Stimulated activated memory B cell treated with anti-CD40 and anti-IgM and Interleukin-4, amounts not matched to agents 10 μg/mL and 1 μg/mL and 100 μg/mL, for 72 hours (primary cell): ENCODE results near the gene C14orf93.
A peak's percentile ranks its signal among the peaks of the same experiment; 100 is the strongest.
"Not testable (repeated sequence)": the region's sequence is repeated elsewhere in the genome, so short reads cannot be mapped to it uniquely, and the experiment has no call there.

Experiments
- ATAC-seq: fragments of 150-1000 bp; cut with Tn5 transposase; 2 replicates; pipeline ENCODE4 v1.10.0; 2021
- H3K27ac Mint-ChIP-seq: one replicate; pipeline ENCODE4 v1.8.0; 2022; ENCODE audit warnings: mild to moderate bottlenecking, mixed read lengths
- H3K27me3 Mint-ChIP-seq: one replicate; pipeline ENCODE4 v1.8.0; 2022; ENCODE audit warnings: mixed read lengths
- H3K36me3 Mint-ChIP-seq: one replicate; pipeline ENCODE4 v1.8.0; 2022; ENCODE audit warnings: mixed read lengths
- H3K4me1 Mint-ChIP-seq: one replicate; pipeline ENCODE4 v1.8.0; 2022; ENCODE audit warnings: mixed read lengths
- H3K4me3 Mint-ChIP-seq: one replicate; pipeline ENCODE4 v1.8.0; 2022; ENCODE audit warnings: mild to moderate bottlenecking, moderate library complexity, mixed read lengths
- H3K9me3 Mint-ChIP-seq: one replicate; pipeline ENCODE4 v1.8.0; 2022; ENCODE audit warnings: mixed read lengths

C14orf93 gene

DNA sequence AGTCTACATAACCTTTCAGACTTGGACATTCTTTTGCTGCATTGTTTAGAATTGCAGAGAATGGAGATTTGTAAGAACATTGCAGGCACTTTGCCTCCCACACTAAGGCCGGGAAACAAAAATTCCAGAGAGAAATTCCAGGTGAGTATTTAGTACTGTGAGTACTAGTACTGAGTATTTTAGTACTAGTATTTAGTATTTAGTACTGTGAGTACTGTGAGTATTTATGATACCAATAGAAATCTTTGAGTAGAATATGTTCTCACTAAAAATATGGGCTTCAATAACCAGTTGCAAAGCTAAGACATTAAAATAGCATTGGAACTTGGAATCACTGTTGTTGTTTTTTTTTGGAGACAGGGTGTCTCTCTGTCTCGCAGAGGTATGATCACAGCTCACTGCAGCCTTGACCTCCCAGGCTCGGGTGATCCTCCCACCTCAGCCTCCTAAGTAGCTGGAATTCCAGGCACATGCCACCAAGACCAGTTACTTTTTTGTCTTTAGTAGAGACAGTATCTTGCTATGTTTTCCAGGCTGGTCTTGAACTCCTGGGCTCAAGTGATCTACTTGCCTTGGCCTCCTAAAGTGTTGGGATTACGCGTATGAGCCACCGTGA is 47.8 kb downstream of the C14orf93 start:
- Mint-ChIP-seq H3K9me3 (no peaks in the 10 kb centered on the region), H3K27ac (no peak overlapping the region), H3K36me3 (no peaks in the 10 kb centered on the region), H3K4me1 (no peaks in the 10 kb centered on the region), H3K27me3 (no peaks in the 10 kb centered on the region), H3K4me3 (no peak overlapping the region)
- no peak for ATAC-seq

DNA sequence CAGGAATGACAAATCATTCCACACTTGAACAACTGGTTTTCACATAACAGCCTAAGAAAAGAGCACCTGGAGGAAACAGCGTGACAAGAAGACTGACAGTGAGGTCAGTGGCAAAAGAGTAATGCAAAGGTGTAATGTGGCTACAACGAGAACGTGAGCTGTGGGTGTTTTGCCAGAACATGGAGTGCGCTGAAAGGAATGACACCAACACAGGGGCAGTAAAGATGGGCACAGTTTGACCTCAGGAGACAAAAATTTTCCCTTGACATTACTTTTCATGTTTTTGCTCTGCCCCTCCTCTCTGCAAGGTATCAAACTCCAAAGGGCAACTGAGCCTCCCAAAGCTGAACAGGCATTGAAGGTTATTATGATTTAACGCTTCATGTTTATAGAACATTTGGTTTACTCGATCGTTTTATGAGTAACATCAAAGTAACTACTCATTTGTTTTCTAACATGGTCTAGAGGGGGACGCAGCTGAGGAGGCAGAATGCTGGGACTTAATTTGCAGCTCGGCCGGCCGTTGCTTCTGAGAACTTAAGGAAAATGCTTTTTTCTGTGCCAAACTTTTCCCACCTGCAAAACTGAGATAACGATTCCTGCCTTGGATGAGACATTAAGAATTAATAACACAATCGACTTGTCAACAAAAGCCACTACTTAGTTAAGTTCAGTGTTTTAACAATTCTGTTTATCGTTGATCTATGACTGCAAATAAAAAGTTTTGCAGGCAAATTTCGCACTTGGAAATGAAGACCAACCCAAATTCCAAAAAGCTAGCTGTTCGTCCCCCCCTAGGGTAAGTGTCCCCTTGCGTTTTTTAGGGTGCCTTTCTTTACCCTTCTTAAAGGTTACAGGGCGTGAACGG is 54.0 kb downstream of the C14orf93 start:
- Mint-ChIP-seq H3K27ac (peak overlapping the region; percentile 94), H3K4me3 (peak overlapping the region; percentile 91)

DNA sequence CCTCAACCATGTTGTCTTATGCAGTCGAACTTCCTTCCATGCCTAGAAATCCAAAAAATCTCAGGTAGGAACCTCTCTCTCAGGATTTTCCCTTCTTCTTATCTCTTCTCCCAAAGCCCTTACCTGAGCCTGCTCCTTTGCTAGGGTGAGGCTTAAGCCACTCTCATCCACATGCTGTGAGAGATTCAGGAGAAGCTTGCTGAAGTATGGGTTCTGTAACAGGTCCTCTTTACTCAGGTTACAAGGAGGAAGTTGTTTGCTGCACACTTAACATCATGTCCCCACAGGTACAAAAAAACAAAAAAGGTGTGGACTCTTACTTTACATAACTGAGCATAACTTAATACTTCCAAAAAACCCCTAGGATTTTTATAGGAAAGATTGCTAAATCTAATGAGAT is 57.5 kb downstream of the C14orf93 start:
- Mint-ChIP-seq H3K27ac (peak overlapping the region; percentile 47), H3K27me3 (no peaks in the 10 kb centered on the region), H3K4me1 (peaks cover 17% of the 10 kb centered on the region), H3K9me3 (no peaks in the 10 kb centered on the region), H3K4me3 (no peak overlapping the region), H3K36me3 (peaks cover 35% of the 10 kb centered on the region)
- ATAC-seq: no peak

More for the DNA sequence above, 54.0 kb downstream of the C14orf93 start:
- no peak for ATAC-seq
- Mint-ChIP-seq H3K9me3 (no peaks in the 10 kb centered on the region), H3K4me1 (peaks cover 17% of the 10 kb centered on the region), H3K27me3 (no peaks in the 10 kb centered on the region), H3K36me3 (peaks cover 17% of the 10 kb centered on the region)

DNA sequence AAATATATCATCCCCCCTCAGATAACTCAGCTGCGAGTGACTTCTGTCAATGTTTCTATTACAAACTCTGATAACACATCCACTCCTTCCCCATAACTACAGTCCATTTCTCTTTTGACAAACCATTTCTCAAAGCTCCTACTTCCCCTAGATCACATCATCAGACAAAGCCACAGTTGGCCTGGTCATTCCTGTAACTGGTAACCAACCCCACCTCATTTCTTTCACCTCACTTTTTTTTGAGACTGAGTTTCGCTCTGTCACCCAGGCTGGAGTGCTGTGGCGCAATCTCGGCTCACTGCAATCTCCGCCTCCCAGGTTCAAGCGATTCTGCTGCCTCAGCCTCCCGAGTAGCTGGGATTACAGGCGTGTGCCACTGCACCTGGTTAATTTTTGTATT is 58.1 kb downstream of the C14orf93 start:
- ATAC-seq: not testable (repeated sequence)

DNA sequence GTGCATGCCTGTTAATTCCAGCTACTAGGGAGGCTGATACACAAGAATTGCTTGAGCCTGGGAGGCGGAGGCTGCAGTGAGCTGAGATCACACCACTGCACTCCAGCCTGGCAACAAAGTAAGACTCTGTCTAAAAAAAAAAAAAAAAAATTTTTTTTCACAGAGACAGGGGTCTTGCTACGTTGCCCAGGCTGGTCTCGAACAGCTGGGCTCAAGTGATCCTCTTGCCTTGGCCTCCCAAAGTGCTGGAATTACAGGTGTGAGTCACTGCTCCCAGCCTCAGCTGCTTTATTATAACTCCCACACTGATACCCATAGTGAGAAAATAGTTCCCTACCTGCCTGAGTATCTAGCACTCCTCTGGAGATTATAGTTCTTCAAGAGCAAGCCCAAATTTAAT is 64.3 kb downstream of the C14orf93 start:
- Mint-ChIP-seq H3K4me3 (no peak overlapping the region), H3K36me3 (peaks cover 47% of the 10 kb centered on the region), H3K4me1 (no peaks in the 10 kb centered on the region), H3K27me3 (no peaks in the 10 kb centered on the region), H3K27ac (no peak overlapping the region), H3K9me3 (no peaks in the 10 kb centered on the region)
- no peak for ATAC-seq

More for the DNA sequence above, 58.1 kb downstream of the C14orf93 start:
- Mint-ChIP-seq H3K4me1 (peaks cover 15% of the 10 kb centered on the region), H3K36me3 (peaks cover 42% of the 10 kb centered on the region), H3K27ac (peak overlapping the region; percentile 47)
- H3K4me3 Mint-ChIP-seq, H3K9me3 Mint-ChIP-seq, H3K27me3 Mint-ChIP-seq: not testable (repeated sequence)

DNA sequence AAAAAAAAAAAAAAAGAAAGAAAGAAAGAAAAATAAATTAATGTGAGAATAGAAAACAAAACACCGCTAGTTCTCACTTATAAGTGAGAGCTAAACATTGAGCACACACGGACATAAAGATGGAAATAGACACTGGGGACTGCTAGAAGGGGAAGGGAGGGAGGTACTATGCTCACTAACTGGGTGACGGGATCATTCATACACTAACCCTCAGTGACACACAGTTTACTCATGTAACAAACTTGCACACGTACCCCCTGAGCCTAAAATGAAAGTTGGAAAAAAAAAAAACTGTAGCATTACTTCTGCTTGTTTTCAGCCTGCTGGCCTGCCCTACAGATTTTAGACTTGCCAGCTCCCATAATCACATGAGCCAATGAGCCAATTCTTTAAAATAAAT is 70.3 kb downstream of the C14orf93 start:
- H3K4me3 Mint-ChIP-seq: no peak overlapping the region
- peaks cover 13% of the 10 kb centered on the region for H3K36me3 Mint-ChIP-seq
- no peak overlapping the region for H3K27ac Mint-ChIP-seq
- ATAC-seq: no peak
- no peaks in the 10 kb centered on the region for H3K4me1 Mint-ChIP-seq
- no peaks in the 10 kb centered on the region for H3K27me3 Mint-ChIP-seq
- H3K9me3 Mint-ChIP-seq: no peaks in the 10 kb centered on the region
